ENCODE results near the gene PRIMA1. TPM values are rescaled to one million over a fixed set of nuclear protein-coding genes. Genes with fewer than 3 reads are reported as not detected.

The PRIMA1 gene
- total RNA-seq, 1 experiment from 2014 or later = 2.3 TPM

GRCh38 chr14:93825235-93825553 lies 36.9 kb upstream of the PRIMA1 start:
- TF ChIP-seq CTCF (conservative IDR thresholded peaks at IDR 0.05) = no peak; the same call in 2 of the 3 replicates
- DNase-seq = no peak
- no CpG with 5 or more reads among the region's 14 CpGs for WGBS (ENCODE audit: extremely low coverage, insufficient read length, low lambda C conversion rate)

More at GRCh38 chr14:93825235-93825553, 36.9 kb upstream of the PRIMA1 start:
- no peak overlapping the region for H3K4me2 ChIP-seq (ENCODE audit: insufficient read depth, insufficient read length, low read length)
- H3K27me3 ChIP-seq (ENCODE audit: insufficient read depth, low read length) = no peaks in the 10 kb centered on the region
- H4K8ac ChIP-seq (replicated peaks; ENCODE audit: insufficient read length, low read depth, low read length) = no peak overlapping the region
- H3K9ac ChIP-seq (ENCODE audit: extremely low read depth, insufficient read length, low read length) = no peak overlapping the region
- H3T11ph ChIP-seq (ENCODE audit: low read length) = no peak overlapping the region
- no peak overlapping the region for H2BK5ac ChIP-seq (ENCODE audit: insufficient read length, low read length)
- peaks cover 13% of the 10 kb centered on the region for H3K27me3 Mint-ChIP-seq (ENCODE audit: low read depth)
- no peak overlapping the region for H3K56ac ChIP-seq (ENCODE audit: insufficient read length, low read depth, low read length)
- no peak overlapping the region for H3K23ac ChIP-seq (ENCODE audit: insufficient read length, low read depth, low read length)
- no peak overlapping the region for H2BK15ac ChIP-seq (ENCODE audit: low read depth, low read length)
- H3K4me1 Mint-ChIP-seq = peaks cover 0 to 9% of the 10 kb centered on the region in 2 experiments; a peak in 2 of 4 replicates
- H3K36me3 Mint-ChIP-seq (ENCODE audit: insufficient read depth in 1 of 3, low read depth in 3 of 3) = no peaks in the 10 kb centered on the region
- H3K9me3 ChIP-seq (ENCODE audit: control insufficient read depth, low read depth, low read length) = no peaks in the 10 kb centered on the region
- H2BK12ac ChIP-seq (ENCODE audit: insufficient read length, low read depth, low read length) = no peak overlapping the region
- H2BK20ac ChIP-seq (ENCODE audit: low read depth, low read length, poor library complexity, severe bottlenecking) = no peak overlapping the region
- no peaks in the 10 kb centered on the region for H3K9me3 Mint-ChIP-seq
- no peaks in the 10 kb centered on the region for H3K23me2 ChIP-seq (ENCODE audit: insufficient read length, low read depth, low read length, poor library complexity, severe bottlenecking)
- H3K4me3 Mint-ChIP-seq = no peak overlapping the region
- no peak overlapping the region for H2BK120ac ChIP-seq (ENCODE audit: low read depth, low read length, poor library complexity, severe bottlenecking)
- H3K18ac ChIP-seq (ENCODE audit: insufficient read length, low read depth, low read length) = no peak overlapping the region
- no peaks in the 10 kb centered on the region for H3K79me2 ChIP-seq (ENCODE audit: insufficient read depth, low read length)
- H4K5ac ChIP-seq (ENCODE audit: insufficient read length, low read depth, low read length) = no peak overlapping the region
- H3K27ac Mint-ChIP-seq = no peak overlapping the region
- H3K4me1 ChIP-seq (ENCODE audit: insufficient read depth, low read length) = no peaks in the 10 kb centered on the region
- H2AK5ac ChIP-seq (ENCODE audit: insufficient read length, low read length) = no peak overlapping the region
- H3K4ac ChIP-seq (ENCODE audit: low read depth, low read length) = no peak overlapping the region
- no peak overlapping the region for H3K27ac ChIP-seq (ENCODE audit: insufficient read length, low read depth, low read length)
- no peaks in the 10 kb centered on the region for H3K79me1 ChIP-seq (ENCODE audit: insufficient read depth, low read depth, low read length, poor library complexity, severe bottlenecking)
- no peak overlapping the region for H3K14ac ChIP-seq (ENCODE audit: insufficient read depth, low read length)
- no peak overlapping the region for H4K91ac ChIP-seq (ENCODE audit: insufficient read length, low read depth, low read length)
- H4K20me1 ChIP-seq (ENCODE audit: control insufficient read depth, insufficient read depth, insufficient read length) = no peaks in the 10 kb centered on the region
- H2AFZ ChIP-seq (ENCODE audit: low read length) = no peak overlapping the region

Measured in H9 (cell line).